GM12864 (cell line): ENCODE results near the gene ZDHHC16.

ENCODE experiments used
- DNase-seq: peaks from one replicate; pipeline ENCODE4 v3.0.0-alpha.2; 2011; ENCODE audit warnings: low read depth
- H3K4me3 ChIP-seq: 2 replicates; pipeline ENCODE4 v1.5.1; 2011; ENCODE audit warnings: mild to moderate bottlenecking, low read depth, low read length, control low read depth
- CTCF ChIP-seq: IDR thresholded peaks from 2 replicates; pipeline ENCODE4 v1.5.1; 2011; ENCODE audit warnings: low read depth, mild to moderate bottlenecking, moderate library complexity, low read length, control low read depth, inconsistent platforms; ENCODE audit errors: missing control alignments

ZDHHC16 gene

DNA sequence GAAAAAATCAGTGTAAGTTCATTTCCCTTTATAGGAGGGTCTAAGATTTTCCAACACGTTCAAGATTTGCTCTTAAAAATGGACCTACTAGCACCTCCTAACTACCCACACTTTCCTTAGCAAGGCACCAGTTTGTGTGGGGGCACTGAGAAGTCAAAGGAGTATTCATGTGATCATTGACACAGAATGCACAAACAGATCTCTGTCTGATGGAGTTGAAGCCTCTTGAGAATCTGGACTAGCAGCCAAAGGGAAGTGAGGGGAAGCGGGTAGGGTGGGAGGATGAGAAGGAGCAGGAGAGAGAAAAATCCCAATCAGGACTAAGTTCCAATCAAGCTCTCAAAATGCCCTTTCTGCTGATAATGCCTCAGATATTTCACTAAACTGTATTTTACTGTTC, 48.2 kb downstream of the ZDHHC16 start:
- TF ChIP-seq CTCF: no peak
- no peak overlapping the region for H3K4me3 ChIP-seq

GRCh38 chr10:97494863-97495506, 49.0 kb downstream of the ZDHHC16 start:
- H3K4me3 ChIP-seq: no peak overlapping the region
- no peak for TF ChIP-seq CTCF
- DNase-seq: no peak

More for the DNA sequence above, 48.2 kb downstream of the ZDHHC16 start:
- DNase-seq: no peak

- peak; percentile 65 for DNase-seq
- peak overlapping the region; percentile 93 for H3K4me3 ChIP-seq
- TF ChIP-seq CTCF: no peak
Observed at GRCh38 chr10:97497572-97498075, 51.6 kb downstream of the ZDHHC16 start.

DNA sequence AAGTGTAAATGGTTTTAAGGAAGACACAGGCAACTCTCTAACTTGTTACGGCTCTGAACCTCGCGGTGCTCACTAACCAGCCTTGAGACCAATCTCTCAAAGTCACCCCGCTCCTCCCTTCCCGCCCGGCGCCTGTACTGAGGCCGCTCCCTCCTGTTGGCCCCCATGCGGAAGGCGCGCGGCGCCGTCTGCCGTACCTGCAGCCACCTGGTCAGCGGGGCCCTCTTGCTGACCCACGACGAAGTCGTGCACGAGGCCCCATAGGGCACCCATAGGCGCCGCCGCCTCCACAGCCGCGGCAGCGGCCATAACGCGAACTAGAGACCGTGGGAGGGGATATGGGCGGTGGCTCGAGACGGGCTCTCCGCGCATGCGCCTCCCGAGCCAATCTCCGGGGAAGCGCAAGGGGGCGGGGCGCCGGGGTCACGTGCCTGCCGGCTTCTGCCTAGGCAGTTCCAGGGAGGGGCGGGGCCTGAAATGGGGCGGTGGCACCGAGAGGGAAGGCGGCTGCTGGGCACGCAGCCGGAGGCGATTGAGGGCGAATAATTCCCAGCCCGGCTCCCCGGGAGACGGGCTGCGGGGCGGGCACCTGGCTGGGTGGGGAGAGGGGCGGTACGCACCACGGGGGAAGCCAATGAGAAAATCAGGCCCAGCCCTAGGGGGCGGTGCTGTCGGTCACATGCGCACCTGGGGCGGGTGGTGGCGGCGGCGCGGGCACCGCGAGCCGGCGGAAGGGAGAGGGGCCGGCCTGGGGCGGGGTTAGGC, 52.3 kb downstream of the ZDHHC16 start, which contains the start of gene MMS19:
Gene MMS19 (minus strand): TSS at position 347 of the 765 bp plus-strand sequence. CDS start 38 bp downstream, at position 309.
- TF ChIP-seq CTCF: no peak

GRCh38 chr10:97498841-97499560, 53.0 kb downstream of the ZDHHC16 start, which contains the start of gene UBTD1:
Gene UBTD1, plus strand, starts transcription at chr10:97498924. Its CDS starts 280 bp downstream, at chr10:97499204.
- DNase-seq: no peak
- TF ChIP-seq CTCF: no peak
- H3K4me3 ChIP-seq: peak within 1 kb of the TSS; percentile 93

More for the DNA sequence above, 52.3 kb downstream of the ZDHHC16 start, which contains the start of gene MMS19:
- peak within 1 kb of the TSS; percentile 93 for H3K4me3 ChIP-seq
- DNase-seq: peak; percentile 77

DNA sequence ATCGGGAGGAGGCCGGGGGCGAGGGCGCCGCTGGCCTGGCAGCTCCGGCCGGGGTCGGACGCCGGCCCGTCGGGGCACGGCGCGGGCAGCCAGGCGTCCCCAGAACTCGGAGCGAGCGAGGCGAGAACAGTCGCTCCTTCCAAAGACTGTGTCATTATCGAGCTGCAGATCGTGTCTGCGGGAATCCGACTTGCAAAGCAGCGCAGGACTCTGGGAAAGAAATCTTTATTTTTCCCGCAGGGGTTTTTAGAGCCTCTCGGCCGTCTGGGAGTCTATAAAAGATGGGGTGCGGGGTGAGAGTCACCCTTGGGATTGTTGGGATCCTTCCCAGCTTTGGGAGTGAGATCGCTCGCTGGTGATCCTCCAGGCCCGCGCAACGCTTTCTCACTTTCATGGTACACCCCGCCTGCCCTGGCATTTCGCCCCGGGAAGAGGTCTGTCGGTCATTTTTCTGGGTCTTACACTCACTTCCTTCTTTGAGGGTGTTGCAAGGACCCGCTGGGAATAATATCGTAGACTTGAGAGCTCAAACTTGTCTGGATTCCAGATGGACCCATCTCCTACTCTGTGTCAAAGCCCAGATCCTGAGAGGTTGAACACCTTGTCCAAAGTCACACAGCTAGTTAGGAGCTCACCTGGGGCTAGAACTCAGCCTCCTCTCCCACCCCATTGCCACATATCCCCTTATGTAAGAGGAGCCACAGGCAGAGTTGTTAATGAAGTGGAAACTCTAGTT, 53.8 kb downstream of the ZDHHC16 start:
- H3K4me3 ChIP-seq: peak overlapping the region; percentile 93
- DNase-seq: no peak
- no peak for TF ChIP-seq CTCF
